Non-pigmented ciliary epithelial cell (primary cell): Measurements from ENCODE around the gene MARK3.
"Not testable (repeated sequence)": the region's sequence is repeated elsewhere in the genome, so short reads cannot be mapped to it uniquely, and the experiment has no call there.

Experiments
- DNase-seq: peaks from one replicate; pipeline ENCODE4 v3.0.0-alpha.2; 2010; ENCODE audit warnings: low read depth

The MARK3 gene

DNA sequence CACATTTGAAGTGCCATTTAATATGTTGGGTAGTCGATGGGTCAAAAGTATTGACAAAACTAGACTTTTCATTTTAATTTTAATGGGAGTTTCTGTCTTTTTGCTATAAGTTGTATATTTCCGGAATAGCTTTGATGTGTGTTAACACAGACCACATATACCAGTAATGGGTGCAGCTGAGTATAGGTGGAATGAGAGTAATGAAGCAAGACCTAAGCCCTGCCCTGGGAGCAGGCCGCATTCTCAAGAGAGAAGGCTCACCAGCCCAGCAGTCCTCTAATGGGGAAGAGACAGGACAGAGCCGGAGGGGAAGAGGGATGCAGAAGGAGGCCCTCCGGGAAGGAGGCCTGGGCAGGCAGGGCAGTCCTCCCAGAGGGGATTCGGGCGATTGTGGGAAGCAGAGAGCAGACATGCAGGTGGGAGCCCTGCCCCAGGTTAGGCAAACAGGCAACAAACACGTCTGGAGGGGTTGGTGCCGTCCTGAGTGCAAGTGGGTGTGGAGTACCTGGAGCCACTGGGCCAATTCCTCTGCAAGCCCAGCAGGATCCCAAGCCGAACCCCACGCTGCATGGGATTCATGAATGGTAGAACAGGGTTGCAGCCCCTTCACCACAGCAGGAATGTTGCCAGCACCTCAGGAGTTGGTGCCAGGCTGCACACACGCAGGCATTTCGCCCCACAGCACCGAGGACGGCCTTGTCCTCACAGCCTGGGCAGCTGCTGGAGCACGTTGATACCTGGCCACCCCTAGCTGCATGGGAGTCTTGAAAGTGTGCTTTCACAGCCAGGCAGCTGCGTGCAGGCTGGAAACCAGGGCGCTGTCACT, 129.6 kb downstream of the MARK3 start:
- DNase-seq: no peak

DNA sequence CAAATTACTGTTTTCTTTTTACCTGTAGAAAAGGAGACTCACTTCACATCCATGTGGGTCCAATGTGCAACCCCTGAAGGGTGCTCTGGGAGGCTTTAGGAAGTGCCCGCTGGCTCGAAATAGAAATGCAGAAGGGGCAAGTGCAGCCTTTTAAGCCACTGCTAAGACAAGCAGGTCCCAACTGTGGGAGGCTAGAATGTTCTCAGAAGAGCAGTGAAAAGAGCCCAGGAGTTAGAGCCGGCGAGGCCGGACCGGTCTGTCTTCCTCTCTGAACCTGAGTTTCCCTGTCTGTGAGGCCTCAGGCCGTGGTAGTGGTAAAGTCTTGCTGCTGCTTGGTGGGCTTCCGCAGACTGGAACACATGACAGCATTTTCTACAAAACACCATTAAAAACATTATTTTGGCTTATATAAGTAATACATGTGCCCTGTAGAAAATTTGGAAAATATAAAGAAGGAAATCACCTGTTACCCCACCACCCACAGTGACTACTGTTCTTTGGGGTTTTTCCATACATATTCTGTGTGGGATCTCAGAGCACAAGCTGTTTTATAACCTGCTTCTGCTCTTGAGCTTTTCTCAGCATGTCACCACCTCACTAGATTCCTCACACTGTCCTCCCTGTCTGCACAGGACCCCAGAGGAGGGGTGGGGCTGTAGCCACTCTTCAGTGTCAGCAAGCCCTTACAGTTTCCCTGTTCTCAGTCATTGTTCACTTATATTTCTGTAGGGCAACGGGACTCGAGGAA, 131.4 kb downstream of the MARK3 start:
- no peak for DNase-seq

DNA sequence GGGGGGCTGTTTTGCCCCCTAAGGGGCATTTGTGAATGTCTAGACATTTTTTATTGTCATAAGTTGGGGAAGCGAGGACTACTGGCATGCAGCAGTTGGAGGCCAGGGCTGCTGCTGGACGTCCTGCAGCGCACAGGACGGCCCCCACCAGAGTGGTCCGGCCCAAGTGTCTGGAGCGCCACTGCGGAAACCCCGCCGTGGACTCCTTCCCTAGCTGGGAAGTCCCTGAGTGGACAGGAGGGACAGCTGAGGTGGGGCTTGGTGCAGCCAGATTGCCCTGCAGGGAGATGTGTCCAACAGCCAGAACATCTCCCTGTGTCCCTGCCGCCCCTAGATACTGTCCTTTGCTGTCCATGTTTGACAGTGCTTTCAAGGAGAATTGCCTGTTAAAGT, 132.0 kb downstream of the MARK3 start:
- DNase-seq: no peak

DNA sequence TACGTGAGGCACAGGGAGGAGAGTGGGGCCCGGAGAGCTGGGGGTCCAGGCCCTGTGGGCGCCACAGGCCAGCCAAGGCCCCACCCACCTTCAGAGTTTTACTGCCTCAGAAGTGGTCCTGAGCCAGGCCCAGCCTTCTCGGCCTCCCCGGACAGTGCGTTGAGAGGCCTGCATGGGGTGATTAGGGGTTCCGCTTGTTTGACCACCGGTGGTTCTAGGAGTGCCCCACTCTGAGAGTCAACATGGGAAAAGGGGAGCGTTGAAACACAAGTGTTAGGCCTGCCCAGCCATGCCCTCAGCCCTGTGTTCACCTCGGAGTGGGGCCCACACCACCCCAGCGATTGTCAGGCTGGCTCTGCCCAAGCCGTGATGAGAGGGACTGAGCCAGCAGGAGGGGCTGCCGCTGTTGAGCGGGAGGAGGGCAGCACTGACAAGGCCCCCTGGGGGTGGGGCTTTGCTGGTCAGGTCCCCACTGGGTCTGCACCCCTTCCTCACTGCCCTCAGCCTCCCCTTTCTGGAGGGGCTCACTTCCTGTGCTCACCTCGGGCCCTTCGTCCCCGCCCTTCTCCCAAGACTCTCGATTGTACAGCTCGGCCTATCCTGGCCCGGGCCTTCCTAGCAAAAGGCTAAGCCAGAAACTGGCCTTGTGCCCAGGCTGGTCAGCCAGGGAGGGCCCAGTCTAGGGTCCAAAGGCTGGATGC, 132.7 kb downstream of the MARK3 start:
- DNase-seq: no peak

DNA sequence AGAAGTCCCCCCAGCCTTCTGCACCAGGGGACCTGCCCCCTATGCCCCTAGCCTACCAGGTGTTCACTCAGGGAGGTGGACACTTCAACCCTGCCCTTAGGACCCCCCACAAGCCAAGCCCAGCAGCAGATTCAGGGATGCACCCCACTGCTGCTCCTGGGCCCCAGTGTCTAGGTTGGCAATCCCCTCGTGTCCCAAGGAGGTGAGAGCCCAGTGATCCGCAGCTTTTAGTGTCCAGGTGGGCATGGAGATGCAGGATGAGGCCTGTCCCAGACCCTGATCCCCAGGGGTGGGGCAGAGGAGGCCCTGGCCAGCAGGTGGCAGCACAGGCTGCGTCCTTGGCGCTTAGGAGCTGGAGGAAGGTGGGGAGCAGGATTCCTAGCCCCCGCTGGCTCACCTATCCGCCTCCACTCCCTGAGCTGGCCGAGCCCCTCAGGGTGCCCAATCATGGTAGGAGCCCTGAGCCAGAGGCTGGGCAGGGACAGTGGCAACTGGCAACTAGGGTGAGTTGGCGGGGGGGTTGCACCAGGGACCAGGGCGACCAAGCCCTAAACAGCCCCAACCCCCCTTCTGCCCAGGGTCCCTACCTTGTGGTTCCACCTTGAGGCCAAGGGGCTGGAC, 133.3 kb downstream of the MARK3 start:
- DNase-seq: no peak

DNA sequence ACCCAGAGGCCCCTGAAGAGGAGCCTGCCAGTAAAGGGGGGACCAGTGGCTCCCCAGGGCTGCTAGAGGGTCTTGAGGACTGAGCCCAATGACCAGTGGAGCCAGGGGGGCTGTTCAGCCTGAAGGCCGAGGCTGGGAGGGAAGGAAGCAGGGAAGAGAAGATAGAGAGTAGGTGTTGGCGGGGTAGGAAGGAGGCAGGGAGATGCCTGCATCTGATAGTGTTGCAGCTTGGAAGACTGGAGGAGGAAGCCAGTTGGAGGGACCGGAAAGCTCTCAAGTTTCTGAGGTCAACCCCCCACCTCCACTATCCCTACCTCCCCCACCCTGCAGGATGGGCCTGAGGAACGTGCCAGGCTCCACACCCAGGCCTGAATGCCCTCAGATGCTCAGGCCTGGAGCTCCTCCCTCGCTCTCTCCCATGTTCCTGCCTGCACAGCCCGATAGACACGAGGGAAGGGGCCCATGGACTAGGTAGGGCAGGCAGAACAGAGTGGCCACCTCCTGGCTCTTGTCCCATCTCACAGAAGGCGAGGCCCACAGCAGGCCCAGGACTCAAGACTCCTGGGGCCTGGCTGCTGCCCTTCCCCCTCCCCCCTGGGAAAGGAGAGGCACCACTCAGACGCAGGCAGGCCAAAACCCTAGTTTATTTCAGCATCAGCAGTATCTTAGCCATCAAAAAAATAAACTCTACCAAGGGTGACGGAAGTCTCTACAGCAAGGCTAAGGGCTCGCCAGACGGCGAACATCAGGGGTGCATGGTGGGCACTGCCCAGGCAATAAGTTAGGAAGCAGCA, 134.0 kb downstream of the MARK3 start:
- no peak for DNase-seq

DNA sequence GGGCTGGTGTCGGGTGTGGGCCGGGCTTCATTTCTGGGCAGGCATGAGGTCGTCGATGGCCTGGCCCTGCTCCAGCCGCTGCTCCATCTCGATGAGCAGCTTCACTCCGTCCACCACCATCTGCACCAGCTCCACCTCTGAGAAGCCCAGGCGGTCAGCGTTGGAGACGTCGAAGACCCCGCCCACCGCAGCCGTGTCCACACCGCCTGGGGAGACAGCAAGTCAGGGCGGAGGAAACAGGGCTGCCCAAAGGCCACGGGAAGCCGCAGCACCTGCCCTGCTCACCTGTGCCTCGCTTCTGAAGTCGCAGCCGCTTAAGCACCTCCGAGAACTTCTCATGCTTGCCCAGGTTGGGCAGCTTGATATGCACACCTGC, 134.6 kb downstream of the MARK3 start:
- DNase-seq: no peak

DNA sequence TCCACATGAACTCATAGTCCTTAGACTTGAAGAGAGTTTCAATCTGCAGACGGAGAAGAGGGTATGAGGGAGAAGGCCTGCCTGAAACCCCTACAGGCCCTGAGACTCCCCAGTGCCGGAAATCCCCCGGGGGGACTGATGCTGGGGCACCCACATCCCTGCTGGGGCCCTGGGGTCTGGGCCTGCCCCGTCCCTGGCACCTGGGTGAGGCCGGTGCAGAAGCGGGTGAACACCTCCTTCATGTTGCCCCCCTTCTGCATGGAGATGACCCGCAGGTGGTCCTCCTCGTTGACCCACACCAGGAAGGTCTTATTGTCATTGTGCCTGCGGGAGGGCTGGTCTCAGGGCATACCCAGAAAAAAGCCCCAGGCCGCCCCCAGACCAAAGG, 135.0 kb downstream of the MARK3 start:
- DNase-seq: no peak

DNA sequence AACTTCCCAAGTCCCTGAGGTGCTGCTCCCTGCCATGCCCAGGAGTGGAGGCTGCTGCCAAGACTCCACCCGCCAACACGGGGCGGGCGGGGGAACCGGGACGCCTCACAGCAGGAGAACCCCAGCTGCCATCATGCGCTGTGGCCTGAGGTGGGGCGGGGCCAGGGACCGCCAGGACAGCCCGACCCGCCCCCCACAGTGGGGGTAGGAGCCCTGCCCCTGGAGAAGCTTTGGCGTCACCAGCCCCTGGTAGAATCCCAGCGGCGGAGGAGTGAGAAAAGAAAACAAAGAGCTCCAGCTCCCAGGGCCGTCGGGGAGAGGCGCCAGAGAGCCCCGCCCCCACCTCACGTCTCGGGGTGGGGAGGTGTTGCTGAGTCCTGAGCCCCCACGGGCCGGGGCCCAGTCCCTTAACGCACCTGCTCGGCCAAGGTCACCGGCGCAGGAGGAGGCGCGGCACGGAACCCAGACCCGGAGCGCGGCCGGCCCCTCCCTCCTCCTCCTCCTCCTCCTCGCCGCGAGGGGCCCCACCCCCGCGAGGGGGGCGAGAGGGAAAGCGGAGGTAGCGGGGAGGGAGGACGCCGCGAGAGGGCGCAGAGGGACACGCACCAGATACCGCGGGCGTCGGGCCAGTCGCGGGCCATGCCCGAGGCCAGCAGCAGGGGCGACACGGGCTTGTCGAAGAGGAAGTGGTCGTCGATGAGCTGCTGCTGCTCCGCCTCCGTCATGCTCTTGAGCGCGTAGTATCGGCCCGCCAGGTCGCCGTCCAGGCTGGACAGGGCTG, 135.6 kb downstream of the MARK3 start:
- DNase-seq: no peak

DNA sequence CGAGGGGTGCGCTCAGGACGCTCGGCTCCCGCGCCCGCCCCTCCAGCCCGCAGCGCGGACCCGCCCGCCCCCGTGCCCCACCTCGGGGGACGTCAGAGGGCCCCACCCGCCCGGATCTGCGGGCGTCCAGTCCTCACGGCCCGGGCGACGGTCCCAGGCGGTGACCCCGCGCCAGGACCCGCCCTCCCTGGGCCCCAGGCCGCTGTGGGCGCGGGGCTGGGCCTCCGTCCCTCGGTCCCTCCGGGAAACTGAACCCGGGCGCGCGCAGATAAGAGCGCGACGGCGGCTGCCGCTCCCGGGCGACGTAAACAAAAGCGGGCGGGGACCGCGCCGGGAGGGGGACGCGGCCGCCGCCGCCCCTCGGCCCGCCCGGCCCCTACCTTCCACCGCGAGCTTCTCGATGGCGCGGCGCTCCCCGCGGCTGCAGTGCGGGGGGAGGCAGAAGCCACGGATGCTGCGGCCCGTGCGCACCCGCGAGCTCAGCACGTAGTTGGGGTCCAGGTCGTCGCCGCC, 136.3 kb downstream of the MARK3 start:
- DNase-seq: no peak

DNA sequence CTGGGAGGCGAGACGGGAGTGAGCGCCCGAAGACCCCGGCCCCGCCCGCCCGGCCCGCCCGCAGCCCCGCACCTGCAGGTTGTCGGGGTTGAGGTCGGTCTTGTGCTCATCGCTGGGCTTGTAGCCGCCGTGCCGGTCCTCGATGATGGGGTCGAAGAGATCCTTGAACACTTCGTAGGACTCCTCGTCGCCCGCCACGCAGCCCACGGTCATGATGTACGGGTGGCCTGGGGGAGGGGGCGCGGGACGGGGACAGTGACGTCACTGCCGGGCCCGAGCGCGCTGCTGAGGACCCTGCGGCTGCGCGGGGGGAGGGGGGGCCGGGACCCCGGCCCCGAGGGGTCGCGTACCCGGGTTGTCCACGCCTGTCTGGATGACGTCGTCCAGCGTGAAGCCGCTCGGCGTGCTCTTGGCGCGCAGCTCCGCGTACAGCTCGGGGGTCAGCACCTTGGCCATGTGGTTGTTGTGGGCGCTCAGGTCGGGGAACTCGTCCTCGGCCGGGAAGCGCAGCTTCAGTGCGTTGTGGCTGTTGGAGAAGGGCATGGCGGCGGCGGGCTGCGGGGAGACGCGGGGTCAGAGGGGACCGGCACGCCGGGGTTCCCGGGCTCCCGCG, 136.8 kb downstream of the MARK3 start:
- DNase-seq: no peak

DNA sequence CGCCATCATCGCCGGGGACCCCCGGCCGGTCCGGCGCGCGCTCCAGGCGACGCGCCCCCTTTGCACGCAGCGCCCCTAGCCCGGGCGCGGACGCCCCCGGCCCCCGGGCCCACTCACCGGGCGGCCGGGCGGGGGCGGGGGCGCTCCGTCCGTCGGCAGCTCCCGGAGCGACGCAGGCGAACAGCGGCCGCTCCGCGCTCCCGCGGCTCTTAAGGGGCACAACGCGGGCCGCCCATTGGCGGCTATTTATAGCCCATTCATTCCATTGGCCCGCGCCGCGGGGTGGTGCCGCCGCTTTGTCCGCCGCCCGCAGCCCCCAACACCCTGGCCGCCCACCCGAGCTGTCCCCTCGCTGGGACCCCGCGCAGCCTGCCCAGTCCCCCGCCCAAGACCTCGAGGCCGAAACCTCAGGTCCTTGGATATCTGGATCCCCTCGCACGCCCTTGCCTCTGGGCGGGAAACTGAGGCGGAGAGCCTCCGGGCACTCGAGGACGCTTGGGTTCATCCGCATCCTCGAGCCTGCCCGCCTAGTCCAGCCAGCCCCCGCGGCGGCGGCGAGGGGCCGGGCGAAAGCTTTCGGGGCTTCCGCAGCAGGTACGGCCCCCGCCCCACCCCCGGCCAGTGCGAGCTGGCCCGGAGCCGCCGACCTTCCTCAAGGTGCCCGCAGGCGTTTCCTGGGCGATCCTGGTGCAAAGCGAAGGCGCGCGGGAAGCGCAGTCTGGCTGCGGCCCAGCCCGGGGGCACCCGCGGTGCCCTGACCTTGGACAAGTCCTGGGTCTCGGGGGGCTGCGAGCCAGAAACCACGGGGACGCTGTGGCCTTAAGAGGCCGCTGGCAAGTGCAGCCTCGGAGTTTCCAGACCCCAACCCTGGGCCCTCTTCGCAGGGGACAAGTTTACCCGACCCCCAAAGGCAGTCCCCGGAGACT, 137.7 kb downstream of the MARK3 start, which contains the start of gene CKB:
CKB (minus strand) TSS at position 182 of the 926 bp plus-strand sequence. CDS start 337 bp downstream, outside the sequence.
- no peak for DNase-seq

DNA sequence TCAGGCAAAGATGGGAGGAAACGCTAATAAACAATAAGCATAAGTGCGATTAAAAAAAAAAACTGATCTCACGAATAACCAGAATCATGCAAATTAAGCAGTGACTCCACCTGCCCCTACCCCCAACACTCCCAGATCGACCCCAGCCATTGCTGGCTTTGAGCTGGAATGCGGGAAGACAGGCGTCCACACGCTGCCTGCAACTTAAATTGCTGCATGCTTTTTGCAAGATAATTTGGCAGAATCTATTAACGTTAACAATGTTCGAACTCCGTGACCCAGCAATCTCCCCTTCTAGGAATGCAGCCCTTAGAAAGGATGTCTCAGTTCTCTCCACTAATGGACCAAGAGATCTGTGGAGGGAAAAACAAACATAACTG, 138.3 kb downstream of the MARK3 start:
- DNase-seq: no peak

DNA sequence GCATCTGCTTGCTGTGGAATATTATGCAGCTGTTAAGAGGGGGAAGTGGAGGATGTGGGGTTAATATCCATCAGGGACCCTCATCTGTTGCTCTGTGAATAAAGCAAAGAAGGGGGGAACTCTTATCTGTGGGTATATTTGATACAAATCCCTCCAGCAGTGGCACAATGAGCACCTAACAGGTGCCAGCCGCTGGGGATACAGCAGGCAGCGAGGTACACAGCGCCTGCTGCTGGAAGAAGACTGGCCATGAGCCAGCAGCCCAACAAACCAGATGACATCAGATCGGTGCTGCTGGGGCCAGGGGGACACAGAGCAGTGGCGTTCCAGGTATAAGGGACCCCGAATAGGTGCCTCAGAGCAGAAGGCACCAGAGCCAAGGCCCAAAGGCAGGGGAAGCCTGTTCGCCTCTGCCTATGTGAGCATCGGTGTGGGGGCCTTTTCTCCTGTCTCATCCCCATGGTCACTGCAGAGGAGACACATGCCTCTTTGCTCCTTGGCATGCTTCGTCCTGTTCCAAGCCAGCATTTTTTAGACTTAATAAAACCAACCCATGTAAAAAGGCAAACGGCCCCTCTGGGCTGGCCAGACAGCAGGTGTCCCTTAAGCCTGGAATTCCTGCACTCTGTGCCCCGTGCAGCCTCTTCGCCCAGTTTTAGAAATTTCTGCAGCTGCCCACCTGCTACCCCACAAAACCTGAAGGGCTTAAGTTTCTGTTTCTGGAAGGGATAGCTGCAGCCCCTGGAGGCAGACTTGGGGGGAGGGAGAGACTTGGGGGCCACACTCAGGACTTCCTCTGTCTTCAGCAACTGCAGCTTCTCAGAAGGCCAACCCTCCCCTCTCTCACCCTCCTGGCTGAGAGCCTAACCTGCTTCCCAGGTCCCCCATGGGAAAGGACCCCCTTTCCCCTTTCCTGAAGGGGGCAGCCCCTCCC, 139.1 kb downstream of the MARK3 start:
- no peak for DNase-seq

DNA sequence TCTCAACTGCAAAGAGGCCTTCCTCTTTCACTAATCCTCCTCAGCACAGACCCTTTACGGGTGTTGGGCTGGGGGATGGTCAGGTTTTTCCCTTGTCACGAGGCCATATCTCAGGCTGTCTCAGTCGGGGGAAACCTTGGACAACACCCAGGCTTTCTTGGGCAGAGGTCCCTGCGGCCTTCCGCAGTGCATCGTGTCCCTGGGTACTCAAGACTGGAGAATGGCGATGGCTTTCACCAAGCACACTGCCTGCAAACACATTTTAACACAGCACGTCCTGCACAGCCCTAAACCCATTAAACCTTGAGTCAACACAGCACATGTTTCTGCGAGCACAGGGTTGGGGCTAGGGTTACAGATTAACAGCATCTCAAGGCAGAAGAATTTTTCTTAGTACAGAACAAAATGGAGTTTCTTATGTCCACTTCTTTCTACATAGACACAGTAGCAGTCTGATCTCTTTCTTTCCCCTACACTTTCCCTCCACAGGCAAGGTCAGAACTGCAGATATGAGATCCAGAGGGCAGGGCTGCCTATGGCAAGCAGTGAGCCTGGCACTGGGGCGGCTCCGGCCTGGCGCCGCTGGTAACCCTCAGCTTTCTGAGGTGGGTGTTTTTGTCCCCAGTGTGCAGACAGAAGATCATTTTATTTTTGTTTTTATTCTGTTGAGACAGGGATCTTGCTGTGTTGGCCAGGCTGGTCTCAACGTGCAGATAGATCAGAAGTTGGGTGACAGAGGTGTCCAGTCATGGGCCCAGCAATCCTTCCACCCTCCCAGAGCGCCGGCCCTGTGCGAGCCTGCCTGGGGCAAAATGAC, 140.4 kb downstream of the MARK3 start:
- not testable (repeated sequence) for DNase-seq

DNA sequence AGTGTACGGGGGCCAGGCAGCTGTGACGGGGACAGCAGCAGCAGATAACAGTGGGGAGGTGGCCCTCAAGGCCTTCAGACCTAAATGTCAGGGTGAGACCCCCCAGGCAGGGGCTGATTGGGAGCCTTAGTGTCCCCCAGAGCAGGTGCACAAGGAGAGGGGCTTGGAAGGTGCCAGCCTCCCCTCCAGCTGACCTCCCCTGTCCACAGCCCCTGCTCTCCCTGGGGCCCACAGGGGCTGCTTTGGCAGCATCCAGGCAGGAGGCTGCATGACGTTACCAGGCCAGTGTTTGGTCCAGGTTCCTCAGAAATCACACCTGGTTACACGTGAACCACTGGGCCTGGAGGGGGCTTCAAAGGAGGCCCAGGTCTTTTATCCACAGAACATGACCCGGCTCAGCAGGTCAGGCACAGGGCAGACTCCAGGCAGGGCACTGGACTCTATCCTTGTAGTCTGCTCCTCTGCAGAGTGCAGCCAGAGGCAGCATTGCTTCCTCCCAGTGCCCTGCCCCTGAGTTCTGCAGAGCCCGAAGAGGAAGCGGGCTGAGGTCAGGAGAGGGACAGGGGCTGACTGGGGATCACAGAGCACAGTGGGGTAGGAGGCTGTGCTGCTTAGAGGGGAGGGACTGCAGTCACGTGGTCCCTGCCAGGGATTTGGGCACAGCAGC, 141.2 kb downstream of the MARK3 start:
- no peak for DNase-seq

DNA sequence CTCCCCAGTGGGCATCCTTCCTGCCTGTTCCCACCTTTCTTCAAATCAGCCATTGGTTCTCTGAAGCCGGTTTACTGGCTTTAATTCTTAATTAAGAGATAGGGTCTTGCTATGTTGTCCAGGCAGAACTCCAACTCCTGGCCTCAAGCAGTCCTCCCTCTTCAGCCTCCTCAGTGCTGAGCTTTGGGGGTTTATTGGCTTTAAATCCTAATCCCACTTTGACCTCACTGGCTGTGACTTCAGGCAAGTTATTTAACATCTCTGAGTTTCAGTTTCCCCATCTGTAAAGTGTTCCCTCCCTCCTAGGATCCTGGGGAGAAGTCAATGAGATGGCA, 141.7 kb downstream of the MARK3 start:
- DNase-seq: no peak
